Tibial nerve (tissue), 4 donors: ENCODE measurements around the gene HECW1.

Experiments
- EP300 ChIP-seq, 2 donors: sonication (generic); formaldehyde crosslinking; IDR thresholded peaks; one replicate each; pipeline ENCODE4 v1.6.1; 2017; ENCODE audit warnings: antibody characterized with exemption in 2 of 2, mild to moderate bottlenecking in 1 of 2
- TF ChIP-seq, protein P1 (sequence below), 5 experiments: fragments of 200-600 bp in 3 of 5; fragments of 450-650 bp in 2 of 5; sonication (generic) in 3 of 5; IDR thresholded peaks; one replicate each; pipeline ENCODE4 v1.5.1; 2016 to 2019; ENCODE audit warnings: antibody characterized with exemption in 5 of 5, mild to moderate bottlenecking in 3 of 5, moderate library complexity in 2 of 5

DNA sequence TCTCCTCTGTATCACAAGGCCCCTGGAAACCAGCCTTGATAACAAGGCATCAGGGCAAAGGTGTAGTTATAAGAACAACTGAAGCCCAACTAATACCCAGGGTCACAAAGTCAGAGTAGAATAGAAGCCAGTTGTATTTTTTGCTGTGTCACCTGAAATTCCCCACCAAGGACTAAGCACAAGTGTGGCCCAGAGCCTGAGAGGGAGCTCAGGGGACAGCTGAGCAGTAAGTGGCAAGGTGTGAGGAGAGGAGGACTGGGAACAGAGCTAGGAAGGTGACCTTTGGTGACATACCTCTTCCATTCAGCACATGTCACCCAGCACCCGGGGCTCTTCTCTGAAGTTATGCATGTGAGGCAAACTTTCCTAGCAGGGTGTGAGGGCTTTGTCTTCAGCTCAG is 179.9 kb downstream of the HECW1 start:
- TF ChIP-seq, protein P1, sequence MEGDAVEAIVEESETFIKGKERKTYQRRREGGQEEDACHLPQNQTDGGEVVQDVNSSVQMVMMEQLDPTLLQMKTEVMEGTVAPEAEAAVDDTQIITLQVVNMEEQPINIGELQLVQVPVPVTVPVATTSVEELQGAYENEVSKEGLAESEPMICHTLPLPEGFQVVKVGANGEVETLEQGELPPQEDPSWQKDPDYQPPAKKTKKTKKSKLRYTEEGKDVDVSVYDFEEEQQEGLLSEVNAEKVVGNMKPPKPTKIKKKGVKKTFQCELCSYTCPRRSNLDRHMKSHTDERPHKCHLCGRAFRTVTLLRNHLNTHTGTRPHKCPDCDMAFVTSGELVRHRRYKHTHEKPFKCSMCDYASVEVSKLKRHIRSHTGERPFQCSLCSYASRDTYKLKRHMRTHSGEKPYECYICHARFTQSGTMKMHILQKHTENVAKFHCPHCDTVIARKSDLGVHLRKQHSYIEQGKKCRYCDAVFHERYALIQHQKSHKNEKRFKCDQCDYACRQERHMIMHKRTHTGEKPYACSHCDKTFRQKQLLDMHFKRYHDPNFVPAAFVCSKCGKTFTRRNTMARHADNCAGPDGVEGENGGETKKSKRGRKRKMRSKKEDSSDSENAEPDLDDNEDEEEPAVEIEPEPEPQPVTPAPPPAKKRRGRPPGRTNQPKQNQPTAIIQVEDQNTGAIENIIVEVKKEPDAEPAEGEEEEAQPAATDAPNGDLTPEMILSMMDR (IDR thresholded peaks at IDR 0.05), result no peak
- no peak for TF ChIP-seq EP300 (IDR thresholded peaks at IDR 0.05)
